Inferior parietal cortex (tissue), 1 donor: Measurements from ENCODE around the gene LDLRAD4.

Source experiments
- DNase-seq: peaks from one replicate; pipeline ENCODE4 v3.0.0-alpha.2; 2016; ENCODE audit errors: extremely low spot score

LDLRAD4 gene

GRCh38 chr18:13306583-13306982, 88.0 kb downstream of the LDLRAD4 start:
- no peak for DNase-seq

DNA sequence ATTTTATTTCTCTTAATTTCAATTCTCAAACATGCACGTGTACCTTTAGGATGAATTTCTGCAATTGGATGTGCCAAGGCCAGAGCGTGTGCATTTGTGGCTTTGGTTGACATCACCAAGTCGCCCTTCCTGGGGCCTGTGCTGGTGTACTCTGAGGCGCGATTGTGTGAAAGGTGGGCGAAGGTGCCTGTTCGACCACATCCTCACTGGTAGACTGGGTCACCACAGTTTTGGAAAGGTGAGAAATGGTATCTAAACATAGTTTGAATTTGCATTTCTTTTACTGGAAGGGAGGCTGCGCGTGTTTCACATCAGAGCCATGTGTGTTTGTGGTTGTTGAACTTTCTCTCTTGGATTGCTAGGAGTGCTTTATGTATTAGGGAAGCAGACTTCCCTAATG, 89.8 kb downstream of the LDLRAD4 start:
- DNase-seq, result no peak

- DNase-seq, result no peak
Observed at GRCh38 chr18:13309031-13309747, 90.6 kb downstream of the LDLRAD4 start.

DNA sequence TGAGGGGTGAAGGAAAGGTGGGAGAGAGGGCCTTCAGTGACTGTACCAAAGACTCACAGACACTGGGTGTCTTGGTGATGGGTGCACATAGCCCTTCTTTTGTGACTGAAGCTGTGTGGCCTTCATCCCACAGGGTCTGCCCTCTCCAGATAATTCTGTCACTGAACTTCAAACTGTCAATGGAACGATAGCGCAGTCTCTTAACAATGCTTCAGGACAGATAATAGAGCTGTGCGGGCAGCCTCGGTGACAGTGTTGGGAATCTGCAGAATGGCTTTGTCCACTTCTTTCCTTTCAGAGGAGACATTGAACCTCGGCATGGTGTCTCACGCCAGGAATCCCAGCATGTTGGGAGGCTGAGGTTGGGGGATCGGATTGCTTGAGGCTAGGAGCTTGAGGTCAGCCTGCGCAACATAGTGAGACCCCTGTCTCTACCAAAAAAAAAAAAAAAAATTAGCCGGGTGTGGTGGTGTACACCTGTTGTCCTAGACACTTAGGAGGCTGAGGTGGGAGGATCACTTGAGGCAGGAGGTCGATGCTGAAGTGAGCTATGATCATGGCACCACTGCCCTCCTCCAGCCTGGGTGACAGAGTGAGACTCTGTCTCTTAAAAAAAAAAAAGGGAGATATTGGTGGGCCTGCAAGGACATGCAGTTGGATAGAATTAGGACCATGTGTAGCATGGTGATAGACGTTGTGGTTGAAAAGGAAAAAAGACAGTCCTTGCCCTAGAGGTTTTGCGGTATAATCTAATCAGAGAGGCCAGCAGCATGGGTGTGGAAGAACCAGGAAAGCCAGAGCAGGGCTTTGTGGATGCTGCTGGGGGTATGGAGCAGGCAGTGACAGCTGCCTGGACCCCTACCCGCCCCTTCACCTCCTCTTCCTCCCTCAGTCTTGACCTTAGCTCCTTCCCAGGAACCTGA, 91.4 kb downstream of the LDLRAD4 start:
- DNase-seq, result no peak

DNA sequence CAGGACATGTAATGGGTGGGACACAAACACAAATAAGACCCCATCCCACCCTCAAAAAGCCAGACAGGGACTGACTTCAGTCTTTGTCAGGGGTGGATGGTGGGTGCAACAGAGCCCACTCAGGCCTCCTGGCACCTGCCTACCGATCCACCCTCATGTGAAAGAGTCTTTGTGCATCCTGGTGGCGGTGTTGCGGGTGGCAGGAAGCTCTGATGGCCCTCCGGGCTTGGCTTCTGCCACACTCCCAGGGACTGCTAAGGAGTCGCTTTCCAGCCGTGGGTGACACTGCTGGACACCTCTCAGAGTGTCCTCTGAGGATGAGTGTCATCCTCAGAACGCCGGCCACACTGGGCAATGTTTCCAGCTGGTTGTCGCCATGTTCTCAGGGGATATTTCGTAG, 92.6 kb downstream of the LDLRAD4 start:
- no peak for DNase-seq

- DNase-seq, result no peak
Observed at GRCh38 chr18:13312515-13312914, 94.0 kb downstream of the LDLRAD4 start.

- no peak for DNase-seq
Observed at GRCh38 chr18:13313006-13313686, 94.6 kb downstream of the LDLRAD4 start.

- DNase-seq, result no peak
Observed at GRCh38 chr18:13315000-13315399, 96.4 kb downstream of the LDLRAD4 start.

DNA sequence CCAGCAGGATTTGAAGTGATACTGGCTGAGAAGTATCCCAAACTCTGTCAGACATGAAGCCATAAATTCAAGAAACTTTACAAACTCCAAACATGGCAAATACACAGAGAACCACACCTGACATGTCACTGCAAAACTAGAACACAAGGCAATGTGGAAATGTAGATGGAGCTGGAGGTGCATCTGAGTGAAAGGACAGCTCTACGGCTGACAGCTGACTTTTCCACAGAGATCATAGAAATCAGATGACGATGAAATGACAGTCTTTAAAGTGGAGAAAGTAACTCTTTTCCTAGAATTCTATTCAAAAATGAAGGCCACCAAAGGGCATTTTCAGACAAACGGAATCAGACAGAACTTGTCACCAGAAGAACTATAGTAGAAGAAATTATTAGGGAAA, 97.5 kb downstream of the LDLRAD4 start:
- no peak for DNase-seq

DNA sequence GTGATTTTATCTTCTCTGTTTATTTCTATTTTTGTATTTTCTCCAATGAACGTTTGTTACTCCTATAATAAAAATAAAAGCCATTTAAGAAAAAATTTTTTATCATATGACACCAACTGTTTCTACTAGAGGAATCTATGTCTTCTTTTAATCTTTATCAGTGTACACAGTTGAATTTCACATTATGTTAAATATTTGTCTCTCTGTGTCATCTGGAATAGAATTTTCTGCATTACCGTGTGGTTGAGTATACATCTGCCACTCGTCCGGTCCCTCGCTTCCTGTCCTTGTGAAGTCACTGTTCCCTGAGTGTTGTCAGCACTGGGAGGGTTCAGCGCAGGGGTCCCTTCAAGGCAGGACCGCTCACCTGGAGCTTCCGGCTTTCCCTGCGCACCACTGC, 99.2 kb downstream of the LDLRAD4 start:
- no peak for DNase-seq

GRCh38 chr18:13318731-13319501, 100.4 kb downstream of the LDLRAD4 start:
- no peak for DNase-seq

DNA sequence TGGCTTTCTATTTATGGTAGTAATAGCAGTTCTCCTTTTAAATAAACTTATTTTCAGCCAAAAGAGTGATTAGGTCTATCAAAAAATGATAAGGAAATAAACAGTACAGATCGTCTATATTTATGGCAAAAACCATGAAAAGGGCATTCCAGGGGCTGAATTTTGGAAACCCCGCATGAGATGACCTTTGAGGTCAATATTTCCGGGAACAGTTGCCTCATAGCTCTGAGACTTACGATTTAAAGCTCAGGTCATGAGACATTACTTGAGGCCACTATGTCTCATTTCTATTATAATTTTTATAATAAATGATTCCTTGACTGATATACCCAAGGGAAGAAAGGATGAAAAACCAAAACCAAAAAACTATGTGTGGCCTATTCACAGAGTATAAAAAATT, 101.1 kb downstream of the LDLRAD4 start:
- no peak for DNase-seq

GRCh38 chr18:13320096-13320495, 101.5 kb downstream of the LDLRAD4 start:
- no peak for DNase-seq

DNA sequence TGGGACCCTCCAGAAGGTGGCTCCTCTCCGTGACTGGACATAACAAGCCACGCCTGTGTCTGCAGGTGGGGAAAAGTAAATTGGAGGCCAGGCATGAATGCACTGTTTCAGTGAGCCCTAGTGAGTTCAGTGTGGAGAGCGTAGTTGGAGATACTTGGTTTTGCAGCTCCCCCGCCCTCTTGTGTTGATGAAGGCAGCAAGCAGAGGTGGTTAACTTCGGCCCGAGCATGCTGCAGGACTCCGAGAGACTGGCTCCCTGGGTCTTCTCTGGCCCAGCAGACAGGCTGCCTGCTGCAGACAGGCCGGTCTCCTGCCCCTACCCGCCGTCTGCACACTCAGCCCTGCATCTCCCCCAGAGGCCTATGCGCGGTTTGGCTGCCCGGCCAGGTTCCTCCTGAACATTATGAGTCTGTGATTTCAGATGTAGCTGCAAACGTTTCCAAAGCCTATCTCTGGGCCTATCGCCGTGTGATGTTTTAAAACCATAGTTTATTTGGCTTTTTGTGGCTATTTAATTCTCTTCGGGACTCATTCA, 102.4 kb downstream of the LDLRAD4 start:
- DNase-seq, result no peak

DNA sequence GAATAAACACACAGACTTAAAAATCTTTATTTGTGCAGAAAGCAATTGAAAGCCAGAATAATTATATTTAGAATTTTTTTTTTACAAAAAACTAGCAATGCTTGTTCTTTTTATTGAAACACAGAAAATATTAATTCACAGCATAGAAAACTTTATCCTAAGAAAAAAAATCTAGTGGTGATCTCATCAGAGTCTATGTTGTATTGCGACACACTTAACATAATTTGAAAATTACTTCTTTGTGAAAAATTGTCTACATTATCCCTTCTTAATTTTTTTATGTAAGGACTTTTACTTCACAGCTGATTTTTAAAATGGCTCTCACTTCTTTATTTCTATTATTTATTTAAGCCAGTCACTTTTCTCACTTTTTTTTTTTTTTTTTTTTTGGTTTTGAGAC, 103.4 kb downstream of the LDLRAD4 start:
- DNase-seq, result no peak

- DNase-seq, result no peak
Observed at GRCh38 chr18:13323186-13323585, 104.6 kb downstream of the LDLRAD4 start.

- DNase-seq, result no peak
Observed at GRCh38 chr18:13324880-13325279, 106.3 kb downstream of the LDLRAD4 start.

DNA sequence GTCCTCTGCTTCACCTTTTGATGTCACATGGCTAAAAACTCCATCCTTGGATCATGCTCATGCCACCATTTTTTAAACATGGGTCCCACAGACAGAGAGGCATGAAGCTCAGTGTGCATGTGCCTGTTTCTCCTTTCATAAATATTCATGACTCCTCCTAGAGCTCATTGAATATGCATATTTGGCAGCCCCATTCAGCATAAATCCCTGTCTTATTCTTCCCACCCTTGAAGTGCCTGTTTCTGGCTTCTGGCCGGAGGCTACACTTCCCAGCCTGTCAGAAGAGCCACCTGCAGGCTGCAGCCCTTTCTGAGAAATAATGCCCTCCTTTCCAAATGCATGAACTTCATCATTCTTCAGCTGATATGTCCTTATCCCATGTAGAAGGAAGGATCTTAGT, 109.7 kb downstream of the LDLRAD4 start:
- no peak for DNase-seq

DNA sequence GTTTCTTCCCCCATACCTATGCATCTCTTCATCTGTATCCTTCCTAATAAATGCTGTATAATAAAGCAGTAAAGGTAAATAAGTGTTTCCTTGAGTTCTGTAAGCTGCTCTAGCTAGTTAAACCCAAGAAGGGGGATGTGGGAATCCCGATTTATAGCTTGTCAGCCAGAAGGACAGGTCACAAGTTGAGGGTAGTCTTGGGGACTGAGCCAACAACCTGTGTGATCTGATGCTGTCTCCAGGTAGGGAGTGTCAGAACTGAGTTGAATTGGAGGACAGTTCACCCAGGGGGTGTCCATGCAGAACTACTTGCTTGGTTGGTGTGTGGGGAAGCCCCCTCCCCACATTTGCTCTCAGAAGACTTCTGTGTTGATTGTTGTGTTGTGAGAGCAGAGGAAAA, 112.4 kb downstream of the LDLRAD4 start:
- DNase-seq, result no peak

DNA sequence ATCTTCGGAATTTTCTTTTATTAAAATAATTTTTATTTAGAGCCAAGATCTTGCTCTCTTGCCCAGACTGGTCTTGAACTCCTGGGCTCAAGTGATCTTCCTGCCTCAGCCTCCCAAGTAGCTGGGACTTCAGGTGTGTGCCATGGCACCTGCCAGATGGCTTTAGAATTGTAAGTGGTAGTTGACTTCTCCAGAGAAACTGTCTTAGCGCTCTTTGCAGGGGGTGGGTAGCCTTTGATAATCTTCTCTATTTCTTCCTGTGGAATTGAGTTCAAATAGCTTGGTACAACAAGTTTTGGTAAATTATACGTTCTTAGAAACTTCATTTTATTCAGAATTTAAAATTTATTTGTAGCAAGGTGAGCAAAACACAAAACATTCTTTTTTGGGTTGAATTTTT, 113.3 kb downstream of the LDLRAD4 start:
- DNase-seq, result no peak

DNA sequence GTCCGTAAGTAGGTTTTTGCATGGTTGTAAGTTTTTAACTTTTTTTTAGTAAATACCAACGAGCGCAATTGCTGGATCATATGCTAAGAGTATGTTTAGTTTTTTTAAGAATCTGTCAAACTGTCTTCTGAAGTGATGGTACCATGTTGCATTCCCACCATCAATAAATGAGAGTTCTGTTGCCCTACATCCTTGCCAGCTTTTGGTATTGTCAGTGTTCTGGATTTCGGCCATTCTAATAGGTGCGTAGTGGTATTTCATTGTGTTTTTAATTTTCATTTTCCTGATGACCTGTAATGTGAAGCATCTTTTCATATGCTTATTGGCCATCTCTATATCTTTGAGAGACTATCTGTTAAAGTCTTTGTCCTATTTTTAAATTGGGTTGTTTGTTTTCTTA, 114.3 kb downstream of the LDLRAD4 start:
- DNase-seq, result no peak

- DNase-seq, result no peak
Observed at GRCh38 chr18:13335903-13336302, 117.3 kb downstream of the LDLRAD4 start.
